Left ventricle myocardium inferior (tissue), 1 donor: ENCODE data around the gene MMP27. TPM values are rescaled to one million over a fixed set of nuclear protein-coding genes. Genes with fewer than 3 reads are reported as not detected.
"Not testable (repeated sequence)": the region's sequence is repeated elsewhere in the genome, so short reads cannot be mapped to it uniquely, and the experiment has no call there.

ENCODE experiments used
- DNase-seq: peaks from one replicate; pipeline ENCODE4 v3.0.0-alpha.2; 2020
- H3K27ac ChIP-seq: fragments of 200-600 bp; replicated peaks from 2 replicates; pipeline ENCODE4 v1.8.0; 2021
- H3K27me3 ChIP-seq: fragments of 200-600 bp; 2 replicates; pipeline ENCODE4 v1.8.0; 2021; ENCODE audit warnings: low read depth
- H3K36me3 ChIP-seq: fragments of 200-600 bp; 2 replicates; pipeline ENCODE4 v1.8.0; 2021
- H3K4me1 ChIP-seq: fragments of 200-600 bp; 2 replicates; pipeline ENCODE4 v1.8.0; 2021
- H3K4me3 ChIP-seq: fragments of 200-600 bp; 2 replicates; pipeline ENCODE4 v1.8.0; 2021; ENCODE audit warnings: mild to moderate bottlenecking, moderate library complexity
- H3K9me3 ChIP-seq: fragments of 200-600 bp; replicated peaks from 2 replicates; pipeline ENCODE4 v1.8.0; 2021
- CTCF ChIP-seq: fragments of 200-600 bp; IDR thresholded peaks from 2 replicates; pipeline ENCODE4 v1.8.0; 2021; ENCODE audit warnings: antibody characterized with exemption, mild to moderate bottlenecking, borderline replicate concordance
- intact Hi-C: fragments of 100-400 bp; cut with micrococcal nuclease; formaldehyde crosslinking; loops from one replicate; pipeline ENCODE4 v1.11.0; 2022
- total RNA-seq: library from RNA; stranded (reverse); fragmentation: NEBNext Ultra II Directional; extraction: Animal tissue kit (Norgen Biotek cat#: 25700); gene quantifications from one replicate; pipeline ENCODE4 v1.2.1, GENCODE V29; 2021
- donor health status: DM: no; HTN: yes; CAD: no; lungs with severe emphysema.

The MMP27 gene
- total RNA-seq, 1 donor from 2014 or later: not detected

GRCh38 chr11:102733232-102733875 is 27.8 kb upstream of the MMP27 start:
- intact Hi-C loops: loop anchor here (5.0 kb wide), 1 partner anchor 209 kb away; no protein-coding TSS in a partner anchor
- no peak overlapping the region for H3K27ac ChIP-seq
- H3K27me3 ChIP-seq: no peaks in the 10 kb centered on the region
- peak; percentile 19 for DNase-seq
- peak; percentile 67 for TF ChIP-seq CTCF
- H3K4me3 ChIP-seq: no peak overlapping the region
- no peaks in the 10 kb centered on the region for H3K36me3 ChIP-seq
- H3K4me1 ChIP-seq: no peaks in the 10 kb centered on the region
- peaks cover 7% of the 10 kb centered on the region for H3K9me3 ChIP-seq

GRCh38 chr11:102730944-102731343 is 25.4 kb upstream of the MMP27 start:
- H3K36me3 ChIP-seq, DNase-seq, H3K4me1 ChIP-seq, H3K4me3 ChIP-seq, H3K9me3 ChIP-seq, H3K27me3 ChIP-seq, H3K27ac ChIP-seq: not testable (repeated sequence)
- intact Hi-C loops: loop anchor here (5.0 kb wide), 1 partner anchor 211 kb away; no protein-coding TSS in a partner anchor

GRCh38 chr11:102729849-102730815 is 24.6 kb upstream of the MMP27 start:
- H3K36me3 ChIP-seq: no peaks in the 10 kb centered on the region
- H3K27me3 ChIP-seq: no peaks in the 10 kb centered on the region
- H3K4me1 ChIP-seq: no peaks in the 10 kb centered on the region
- intact Hi-C loops: loop anchor here (5.0 kb wide), 1 partner anchor 212 kb away; no protein-coding TSS in a partner anchor
- DNase-seq: no peak
- no peaks in the 10 kb centered on the region for H3K9me3 ChIP-seq
- no peak overlapping the region for H3K27ac ChIP-seq
- no peak overlapping the region for H3K4me3 ChIP-seq
- TF ChIP-seq CTCF: no peak

- Histone ChIP-seq H3K9me3 (peaks cover 7% of the 10 kb centered on the region), H3K27ac (no peak overlapping the region), H3K4me3 (no peak overlapping the region), H3K36me3 (no peaks in the 10 kb centered on the region), H3K27me3 (no peaks in the 10 kb centered on the region), H3K4me1 (no peaks in the 10 kb centered on the region)
- DNase-seq: no peak
- no peak for TF ChIP-seq CTCF
- intact Hi-C loops: no loop called here
Measured at GRCh38 chr11:102727890-102728289, 22.3 kb upstream of the MMP27 start.

GRCh38 chr11:102724904-102725500 is 19.4 kb upstream of the MMP27 start, which contains the start of gene MMP8:
Gene MMP8, minus strand, starts transcription at chr11:102724954. Its CDS starts 99 bp downstream, at chr11:102724855.
- Histone ChIP-seq H3K27ac (no peak within 1 kb of the TSS), H3K27me3 (no peaks in the 10 kb centered on the region), H3K4me3 (no peak within 1 kb of the TSS), H3K4me1 (no peaks in the 10 kb centered on the region), H3K36me3 (no peaks in the 10 kb centered on the region), H3K9me3 (peaks cover 14% of the 10 kb centered on the region)
- intact Hi-C loops: no loop called here
- TF ChIP-seq CTCF: no peak
- DNase-seq: no peak
